Measurements from ENCODE around the gene C19orf25. TPM values are rescaled to one million over a fixed set of nuclear protein-coding genes. Genes with fewer than 3 reads are reported as not detected.

The C19orf25 gene
- total and polyA plus RNA-seq, 2 of the 13 experiments (the other 11 are each of a cell fraction or from before 2014, with no cell fraction given): 14.2 to 32.4 TPM

DNA sequence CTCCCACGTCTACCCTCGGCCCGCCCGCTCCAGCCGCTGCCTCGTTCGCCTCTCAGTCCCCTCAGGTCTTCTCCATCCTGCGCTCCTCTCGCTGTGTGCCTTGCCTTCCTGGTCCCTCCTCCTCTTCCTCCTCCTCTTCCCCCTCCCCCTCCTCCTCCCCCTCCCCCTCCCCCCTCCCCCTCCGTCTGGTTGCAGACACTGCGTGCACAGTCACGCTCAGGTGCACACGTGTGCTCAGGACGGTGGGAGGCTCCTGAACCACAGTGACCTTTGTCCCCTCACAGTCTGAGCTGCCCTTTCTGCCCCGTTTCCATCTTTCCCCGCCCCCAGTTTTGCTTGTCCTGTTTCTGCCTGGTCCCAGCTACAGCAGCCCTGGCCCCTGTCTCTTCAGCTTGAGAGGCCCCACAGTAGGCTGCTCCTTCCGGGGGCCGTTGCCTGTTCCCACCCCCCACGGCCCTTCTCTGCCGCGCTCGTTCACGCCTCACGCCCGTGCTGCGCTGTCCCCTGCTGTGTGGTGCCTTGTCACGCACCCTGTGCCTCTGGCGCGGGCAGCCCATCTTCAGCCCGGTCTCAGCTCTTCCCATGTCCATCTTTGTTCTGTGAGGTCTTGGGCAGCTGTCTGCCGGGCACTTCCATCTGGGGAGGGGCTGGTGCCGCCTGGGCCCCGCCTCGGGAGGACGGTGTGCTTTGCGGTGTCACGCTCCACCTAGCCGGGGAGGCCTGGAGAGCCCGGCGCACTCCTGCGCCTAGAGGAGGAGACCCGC is 54.6 kb downstream of the C19orf25 start (continued):
- TF ChIP-seq, protein P1, sequence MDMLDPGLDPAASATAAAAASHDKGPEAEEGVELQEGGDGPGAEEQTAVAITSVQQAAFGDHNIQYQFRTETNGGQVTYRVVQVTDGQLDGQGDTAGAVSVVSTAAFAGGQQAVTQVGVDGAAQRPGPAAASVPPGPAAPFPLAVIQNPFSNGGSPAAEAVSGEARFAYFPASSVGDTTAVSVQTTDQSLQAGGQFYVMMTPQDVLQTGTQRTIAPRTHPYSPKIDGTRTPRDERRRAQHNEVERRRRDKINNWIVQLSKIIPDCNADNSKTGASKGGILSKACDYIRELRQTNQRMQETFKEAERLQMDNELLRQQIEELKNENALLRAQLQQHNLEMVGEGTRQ (IDR thresholded peaks at IDR 0.05; ENCODE audit: low read depth, low read length): peak; percentile 35; the same call in 1 of the 2 replicates
- TF ChIP-seq, protein P1 (CRISPR knock-in tag; IDR thresholded peaks at IDR 0.05; ENCODE audit: borderline replicate concordance): no peak; the same call in 1 of the 2 replicates
- no peak for TF ChIP-seq ZNF530 (CRISPR knock-in tag; IDR thresholded peaks at IDR 0.05; ENCODE audit: low read depth)
- peak; percentile 60; the same call in 1 of the 2 replicates for TF ChIP-seq TARDBP (CRISPR knock-in tag; IDR thresholded peaks at IDR 0.05)
- TF ChIP-seq, protein P2, sequence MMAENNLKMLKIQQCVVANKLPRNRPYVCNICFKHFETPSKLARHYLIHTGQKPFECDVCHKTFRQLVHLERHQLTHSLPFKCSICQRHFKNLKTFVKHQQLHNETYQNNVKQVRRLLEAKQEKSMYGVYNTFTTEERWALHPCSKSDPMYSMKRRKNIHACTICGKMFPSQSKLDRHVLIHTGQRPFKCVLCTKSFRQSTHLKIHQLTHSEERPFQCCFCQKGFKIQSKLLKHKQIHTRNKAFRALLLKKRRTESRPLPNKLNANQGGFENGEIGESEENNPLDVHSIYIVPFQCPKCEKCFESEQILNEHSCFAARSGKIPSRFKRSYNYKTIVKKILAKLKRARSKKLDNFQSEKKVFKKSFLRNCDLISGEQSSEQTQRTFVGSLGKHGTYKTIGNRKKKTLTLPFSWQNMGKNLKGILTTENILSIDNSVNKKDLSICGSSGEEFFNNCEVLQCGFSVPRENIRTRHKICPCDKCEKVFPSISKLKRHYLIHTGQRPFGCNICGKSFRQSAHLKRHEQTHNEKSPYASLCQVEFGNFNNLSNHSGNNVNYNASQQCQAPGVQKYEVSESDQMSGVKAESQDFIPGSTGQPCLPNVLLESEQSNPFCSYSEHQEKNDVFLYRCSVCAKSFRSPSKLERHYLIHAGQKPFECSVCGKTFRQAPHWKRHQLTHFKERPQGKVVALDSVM (CRISPR knock-in tag; IDR thresholded peaks at IDR 0.05): peak; percentile 27; the same call in 1 of the 2 replicates
- TF ChIP-seq, protein P3, sequence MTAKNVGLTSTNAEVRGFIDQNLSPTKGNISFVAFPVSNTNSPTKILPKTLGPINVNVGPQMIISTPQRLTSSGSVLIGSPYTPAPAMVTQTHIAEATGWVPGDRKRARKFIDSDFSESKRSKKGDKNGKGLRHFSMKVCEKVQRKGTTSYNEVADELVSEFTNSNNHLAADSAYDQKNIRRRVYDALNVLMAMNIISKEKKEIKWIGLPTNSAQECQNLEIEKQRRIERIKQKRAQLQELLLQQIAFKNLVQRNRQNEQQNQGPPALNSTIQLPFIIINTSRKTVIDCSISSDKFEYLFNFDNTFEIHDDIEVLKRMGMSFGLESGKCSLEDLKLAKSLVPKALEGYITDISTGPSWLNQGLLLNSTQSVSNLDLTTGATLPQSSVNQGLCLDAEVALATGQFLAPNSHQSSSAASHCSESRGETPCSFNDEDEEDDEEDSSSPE (CRISPR knock-in tag; IDR thresholded peaks at IDR 0.05): peak; percentile 35; the same call in 1 of the 2 replicates
- TF ChIP-seq CHD2 (IDR thresholded peaks at IDR 0.05; ENCODE audit: low read depth, low read length): no peak
- TF ChIP-seq RARA (CRISPR knock-in tag; IDR thresholded peaks at IDR 0.05): peak; percentile 77
- TF ChIP-seq HDAC1 (CRISPR knock-in tag; IDR thresholded peaks at IDR 0.05): peak; percentile 57
- no peak for TF ChIP-seq ZNF512B (CRISPR knock-in tag; IDR thresholded peaks at IDR 0.05; ENCODE audit: borderline replicate concordance)
- TF ChIP-seq ZNF609 (CRISPR knock-in tag; IDR thresholded peaks at IDR 0.05; ENCODE audit: borderline replicate concordance): peak; percentile 32; the same call in 1 of the 2 replicates
- no peak for TF ChIP-seq ZNF20 (CRISPR knock-in tag; IDR thresholded peaks at IDR 0.05)
- TF ChIP-seq ASH2L (IDR thresholded peaks at IDR 0.05; ENCODE audit: insufficient read length, low read depth, low read length): peak; percentile 25
- no peak for TF ChIP-seq FOSL1 (CRISPR knock-in tag; IDR thresholded peaks at IDR 0.05; ENCODE audit: borderline replicate concordance)
